Stimulated activated CD4-positive, alpha-beta T cell treated with anti-CD3 and anti-CD28 coated beads, Interleukin-1b, Interleukin-23, amount 100 ng/mL, for 1 hour (primary cell): ENCODE results near the gene TBC1D5.
"Not testable (repeated sequence)": the region's sequence is repeated elsewhere in the genome, so short reads cannot be mapped to it uniquely, and the experiment has no call there.

Experiments used
- DNase-seq, 2 donors: peaks; one replicate each; pipeline ENCODE4 v3.0.0-alpha.2; 2020; ENCODE audit warnings: low read depth in 2 of 2

Gene TBC1D5

GRCh38 chr3:17411157-17411877, 331.1 kb downstream of the TBC1D5 start:
- DNase-seq, result no peak

DNA sequence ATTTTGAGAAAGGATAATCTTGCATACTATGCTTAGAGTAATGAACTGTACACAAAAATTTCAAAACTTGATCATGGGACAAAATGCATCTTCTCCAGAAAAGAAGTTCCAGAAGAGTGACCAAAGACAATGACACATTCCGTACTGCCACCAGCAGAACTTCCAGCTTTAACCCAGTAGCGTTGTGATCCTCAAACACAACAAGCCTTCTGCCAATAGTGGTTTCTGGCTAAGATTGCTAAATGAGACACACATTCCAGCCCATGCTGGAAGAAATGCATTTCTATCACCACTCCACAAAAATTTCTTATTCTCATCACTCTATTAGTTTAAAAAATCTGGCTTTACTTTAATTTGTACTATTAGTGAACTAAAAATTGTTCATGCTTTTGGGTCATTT, 334.9 kb downstream of the TBC1D5 start:
- DNase-seq, result no peak

- DNase-seq, result no peak
Measured at GRCh38 chr3:17404548-17404947, 337.9 kb downstream of the TBC1D5 start.

DNA sequence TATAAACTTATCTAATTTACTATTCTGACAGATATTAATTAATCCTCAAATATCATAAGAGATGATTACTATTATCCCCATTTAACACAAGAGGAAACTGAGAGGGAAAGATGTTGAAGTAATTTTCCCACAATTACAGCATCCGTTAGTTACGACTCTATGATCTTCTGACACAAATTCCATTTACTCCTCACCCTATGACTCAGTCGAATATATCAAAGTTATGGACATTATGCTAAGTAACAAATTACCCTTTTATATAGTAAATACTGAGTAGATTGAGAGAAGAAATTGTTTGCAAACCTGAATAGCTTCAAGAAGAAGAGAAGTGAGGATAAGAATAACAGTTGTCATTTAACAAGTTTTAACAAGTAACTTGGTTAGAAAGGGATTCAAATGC, 340.0 kb downstream of the TBC1D5 start:
- DNase-seq, result no peak

- DNase-seq, result no peak
Measured at GRCh38 chr3:17401912-17402311, 340.5 kb downstream of the TBC1D5 start.

DNA sequence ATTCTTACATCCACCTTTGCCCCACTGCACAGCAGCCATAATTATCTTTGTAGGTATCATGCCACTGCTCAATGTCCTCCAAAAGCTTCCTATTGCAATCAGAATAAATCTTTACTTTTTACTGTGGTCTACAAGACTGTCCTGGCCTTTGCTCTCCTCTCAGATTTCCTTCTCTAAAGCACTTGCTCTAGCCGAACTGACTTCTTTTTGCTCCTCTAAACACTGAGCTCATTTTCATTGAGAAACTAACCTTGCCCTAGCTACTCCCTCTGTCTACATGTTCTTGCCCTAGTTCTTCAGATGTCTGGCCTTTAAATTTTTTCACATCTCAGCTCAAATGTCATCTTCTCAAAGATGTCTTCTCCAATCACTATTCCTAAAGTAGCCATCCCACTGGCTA, 342.8 kb downstream of the TBC1D5 start:
- DNase-seq, result no peak

- no peak for DNase-seq
Measured at GRCh38 chr3:17398959-17399551, 343.4 kb downstream of the TBC1D5 start.

DNA sequence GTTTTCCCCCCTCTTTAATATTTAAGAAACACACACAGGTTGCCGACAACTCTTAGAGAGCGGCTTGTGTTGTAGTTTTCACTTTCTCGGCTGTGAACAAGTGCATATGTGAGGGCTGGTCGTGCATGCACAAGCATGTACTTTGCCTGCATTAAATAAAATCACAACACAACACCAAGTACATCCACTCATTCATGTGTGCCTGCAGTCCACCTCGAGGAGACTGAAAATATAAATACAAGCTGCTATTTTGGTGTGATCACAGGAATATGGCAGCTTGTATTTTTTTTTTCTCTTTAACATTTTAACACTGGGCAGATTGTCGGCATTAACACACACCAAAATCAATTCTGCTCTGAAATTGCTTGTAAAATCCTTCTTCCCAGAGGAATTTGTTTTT, 346.4 kb downstream of the TBC1D5 start:
- DNase-seq, result no peak

GRCh38 chr3:17394541-17395155, 347.8 kb downstream of the TBC1D5 start:
- no peak for DNase-seq

GRCh38 chr3:17392516-17392915, 349.9 kb downstream of the TBC1D5 start:
- not testable (repeated sequence) for DNase-seq

GRCh38 chr3:17390785-17391184, 351.6 kb downstream of the TBC1D5 start:
- no peak for DNase-seq

DNA sequence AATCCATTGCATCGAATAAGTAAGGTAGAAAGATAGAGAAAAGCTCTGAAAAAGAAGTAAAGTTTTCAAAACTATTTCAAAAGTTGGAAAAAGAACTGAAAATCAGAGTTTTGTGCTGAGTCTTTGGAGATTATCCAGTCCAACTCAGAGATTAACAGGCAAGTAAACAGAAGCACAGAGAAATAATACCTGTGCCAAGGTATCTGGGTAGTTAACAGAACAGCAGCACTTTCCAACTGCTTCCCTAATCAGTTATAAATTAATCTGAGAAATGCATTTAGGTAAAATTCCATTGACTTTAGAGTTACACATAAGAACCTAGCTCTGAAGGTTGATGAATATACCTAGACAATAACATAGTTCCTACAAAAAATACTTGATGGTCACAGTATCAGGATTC, 355.3 kb downstream of the TBC1D5 start:
- no peak for DNase-seq

- DNase-seq, result no peak
Measured at GRCh38 chr3:17386432-17386831, 356.0 kb downstream of the TBC1D5 start.

GRCh38 chr3:17384567-17385296, 357.7 kb downstream of the TBC1D5 start:
- no peak for DNase-seq

DNA sequence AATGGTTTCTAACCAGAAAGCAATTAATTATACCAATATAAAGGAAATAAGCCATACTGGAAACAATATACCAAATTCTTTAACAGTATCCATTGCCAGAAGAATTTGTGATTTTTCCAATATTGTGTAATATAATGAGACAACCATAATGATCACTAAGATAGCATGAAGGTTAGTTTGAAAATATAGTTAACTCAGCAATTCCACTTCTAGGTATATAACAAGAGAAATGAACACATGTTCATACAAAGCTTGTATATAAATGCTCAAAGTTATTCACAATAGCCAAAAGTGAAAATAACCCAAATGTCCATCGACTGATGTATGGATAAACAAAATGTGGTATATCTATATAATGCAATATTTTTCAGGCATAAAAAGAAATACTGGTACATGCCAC, 369.1 kb downstream of the TBC1D5 start:
- DNase-seq, result no peak

GRCh38 chr3:17372362-17373210, 369.8 kb downstream of the TBC1D5 start:
- no peak for DNase-seq

DNA sequence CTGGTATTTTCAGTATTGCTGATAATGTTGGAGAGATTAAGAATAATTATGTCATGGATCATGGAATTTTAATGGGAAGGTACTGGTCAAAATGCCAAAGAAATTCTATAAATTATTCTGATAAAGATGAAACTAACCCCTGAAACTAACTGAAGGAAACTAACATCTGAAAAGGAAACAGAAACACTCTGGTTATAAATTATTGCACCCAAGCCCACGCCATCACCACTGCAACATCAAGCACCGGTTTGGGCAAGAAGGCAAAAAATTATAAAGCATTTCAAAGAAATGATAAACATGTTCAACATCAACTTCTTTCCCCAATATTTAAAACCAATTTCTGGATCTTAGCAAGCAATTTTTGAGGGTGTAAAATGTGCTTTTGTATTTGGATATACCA, 372.5 kb downstream of the TBC1D5 start:
- DNase-seq, result no peak

- no peak for DNase-seq
Measured at GRCh38 chr3:17367171-17367570, 375.3 kb downstream of the TBC1D5 start.

DNA sequence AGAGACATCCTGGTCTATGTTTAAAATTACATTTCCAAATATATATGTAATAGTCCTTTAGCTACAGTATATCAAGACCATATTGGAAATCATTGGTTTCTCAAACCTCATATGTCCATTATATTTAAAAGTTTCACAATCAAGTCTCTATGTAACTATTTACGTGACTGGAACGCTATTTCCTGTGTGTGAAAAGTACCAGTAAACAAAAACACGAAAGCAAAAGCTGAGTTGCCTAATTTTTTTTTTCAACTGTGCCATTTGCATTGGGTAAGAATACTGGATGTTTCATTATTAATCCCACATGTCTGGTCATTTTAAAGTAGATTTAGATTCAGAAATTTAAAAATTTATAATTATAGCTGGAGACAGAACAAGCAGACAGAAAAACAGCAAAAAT, 381.4 kb downstream of the TBC1D5 start:
- no peak for DNase-seq

DNA sequence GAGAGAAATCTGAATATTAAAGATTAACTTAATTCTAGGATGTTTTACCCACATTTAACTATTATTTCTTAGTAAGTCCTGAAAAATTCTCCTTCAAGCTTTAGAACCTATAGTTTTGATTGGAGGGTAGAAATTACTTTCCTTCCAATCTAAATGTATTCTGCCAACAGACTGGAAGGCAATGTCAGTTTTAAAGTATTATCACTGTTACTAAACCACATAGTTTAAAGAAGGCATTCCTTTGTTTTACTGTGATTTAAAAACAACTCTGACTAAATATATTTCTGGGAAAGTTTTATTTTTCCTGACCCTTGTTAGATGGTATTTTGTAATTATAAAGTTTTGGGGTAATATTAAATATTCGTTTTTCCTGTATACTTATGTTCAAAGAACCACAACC, 382.5 kb downstream of the TBC1D5 start:
- DNase-seq, result no peak

DNA sequence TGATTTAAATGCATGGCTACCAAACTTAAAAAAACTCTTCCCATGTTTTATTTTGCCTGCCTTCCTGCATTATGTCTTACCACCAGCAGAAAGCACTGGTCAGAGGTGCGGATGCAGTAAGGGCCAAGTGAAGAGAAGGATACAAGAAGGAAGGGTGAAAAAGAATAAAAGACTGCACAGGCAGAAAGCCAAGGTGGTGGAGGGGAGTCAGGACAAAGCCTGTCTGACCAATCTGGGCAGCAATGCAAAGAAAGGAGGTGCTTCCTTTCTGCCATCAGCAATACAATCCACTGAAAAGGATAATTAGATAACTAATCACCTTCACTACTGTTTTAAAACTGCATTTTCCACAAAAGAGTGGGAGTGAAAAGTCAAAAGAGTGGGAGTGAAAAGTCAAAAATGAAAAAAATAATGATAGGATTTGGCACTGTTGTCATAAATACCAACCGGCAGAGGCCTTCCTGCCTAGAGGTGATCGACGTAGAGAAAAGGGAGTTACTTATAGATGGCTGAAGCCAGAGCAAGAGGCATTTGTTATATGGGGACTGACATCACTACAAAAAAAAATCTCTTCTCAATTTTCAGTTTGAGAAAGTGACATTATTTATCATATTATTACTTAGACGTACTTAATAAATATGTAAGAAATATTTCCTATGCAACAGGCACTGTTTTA, 385.3 kb downstream of the TBC1D5 start:
- DNase-seq, result no peak
